Tibial artery (tissue), 4 donors: ENCODE data around the gene ABR.

ENCODE experiments used
- DNase-seq, 2 donors: peaks; one replicate each; pipeline ENCODE4 v3.0.0-alpha.2; 2019
- H3K27ac ChIP-seq, 2 donors: fragments of 200-600 bp; sonication (generic) in 1 of 2; 1 replicate in 1 of 2; 2 replicates in 1 of 2; pipeline ENCODE4 v1.5.1; 2018 to 2019; ENCODE audit warnings: mild to moderate bottlenecking in 1 of 2
- H3K27me3 ChIP-seq, 2 donors: fragments of 200-600 bp; sonication (generic) in 1 of 2; one replicate each; pipeline versions ENCODE4 v1.5.1 to v1.6.0; 2016 to 2019
- H3K36me3 ChIP-seq, 3 donors: fragments of 200-600 bp; sonication (generic) in 2 of 3; one replicate each; pipeline ENCODE4 v1.5.1; 2016 to 2019; ENCODE audit warnings: mild to moderate bottlenecking in 2 of 3
- H3K4me1 ChIP-seq, 4 donors: fragments of 200-600 bp; sonication (generic) in 2 of 4; 1 replicate in 3 of 4; 2 replicates in 1 of 4; pipeline ENCODE4 v1.5.1; 2016 to 2019
- H3K4me3 ChIP-seq, 2 donors: fragments of 200-600 bp; sonication (generic) in 1 of 2; 1 replicate in 1 of 2; 2 replicates in 1 of 2; pipeline ENCODE4 v1.5.1; 2018 to 2019; ENCODE audit warnings: mild to moderate bottlenecking in 2 of 2
- H3K9me3 ChIP-seq, 3 donors: fragments of 200-600 bp; sonication (generic) in 1 of 3; one replicate each; pipeline ENCODE4 v1.5.1; 2016 to 2019
- CTCF ChIP-seq, 2 experiments: fragments of 200-600 bp in 1 of 2; fragments of 450-650 bp in 1 of 2; IDR thresholded peaks; one replicate each; pipeline ENCODE4 v1.5.1; 2017 to 2019; ENCODE audit warnings: antibody characterized with exemption in 2 of 2, mild to moderate bottlenecking in 1 of 2, moderate library complexity in 1 of 2
- intact Hi-C: fragments of 100-400 bp; cut with DNase I; formaldehyde crosslinking; loops from one replicate; pipeline ENCODE4 v1.15.0; 2023; ENCODE audit warnings: low total_unique reads

The ABR gene

GRCh38 chr17:1173432-1174262 is 6.1 kb downstream of the ABR start:
- Histone ChIP-seq H3K9me3 (no peaks in the 10 kb centered on the region), H3K27me3 (no peaks in the 10 kb centered on the region), H3K4me1 (peaks cover 5 to 24% (median 19%) of the 10 kb centered on the region in 4 donors), H3K36me3 (peaks cover 0 to 4% (median 0%) of the 10 kb centered on the region in 3 donors), H3K27ac (no peak overlapping the region), H3K4me3 (no peak overlapping the region)
- no peak for TF ChIP-seq CTCF (IDR thresholded peaks at IDR 0.05)
- intact Hi-C loops, result no loop called here
- no peak for DNase-seq

DNA sequence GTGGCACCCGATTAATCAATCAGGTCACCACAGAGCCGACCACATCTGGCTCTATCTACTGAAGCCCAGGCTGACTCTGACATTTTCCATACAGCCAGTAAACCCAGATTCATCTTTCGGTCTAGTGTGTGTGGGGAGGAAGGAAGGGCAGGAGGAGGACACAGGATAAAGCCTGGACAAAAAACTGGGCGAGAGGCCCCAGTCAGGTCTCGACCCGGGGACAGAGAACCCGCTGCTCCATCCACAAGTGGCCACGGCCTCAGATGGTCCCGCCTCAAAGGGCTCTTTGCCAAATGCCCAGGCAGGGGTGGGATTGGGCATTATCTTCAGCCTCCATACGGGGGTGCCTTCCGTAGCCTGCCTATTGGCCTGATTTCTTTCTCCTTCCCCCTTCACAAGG is 7.8 kb downstream of the ABR start:
- TF ChIP-seq CTCF (IDR thresholded peaks at IDR 0.05), result no peak

GRCh38 chr17:1170739-1171138 is 9.0 kb downstream of the ABR start:
- Histone ChIP-seq H3K9me3 (no peaks in the 10 kb centered on the region), H3K27me3 (no peaks in the 10 kb centered on the region), H3K27ac (no peak overlapping the region), H3K4me1 (peaks cover 0 to 9% (median 0%) of the 10 kb centered on the region in 4 donors), H3K4me3 (no peak overlapping the region), H3K36me3 (peaks cover 0 to 14% (median 0%) of the 10 kb centered on the region in 3 donors)
- no peak for TF ChIP-seq CTCF (IDR thresholded peaks at IDR 0.05)
- DNase-seq, result no peak
- intact Hi-C loops, result no loop called here

More for the DNA sequence above, 7.8 kb downstream of the ABR start:
- intact Hi-C loops, result no loop called here
- H3K9me3 ChIP-seq, result no peaks in the 10 kb centered on the region
- no peak overlapping the region for H3K4me3 ChIP-seq
- no peaks in the 10 kb centered on the region for H3K27me3 ChIP-seq
- peaks cover 0 to 4% (median 0%) of the 10 kb centered on the region in 3 donors for H3K36me3 ChIP-seq
- H3K27ac ChIP-seq, result no peak overlapping the region
- H3K4me1 ChIP-seq, result peaks cover 0 to 11% (median 3%) of the 10 kb centered on the region in 4 donors
- no peak for DNase-seq

- H3K9me3 ChIP-seq, result no peaks in the 10 kb centered on the region
- no peak for DNase-seq
- no peak overlapping the region for H3K4me3 ChIP-seq
- peaks cover 0 to 9% (median 0%) of the 10 kb centered on the region in 4 donors for H3K4me1 ChIP-seq
- TF ChIP-seq CTCF (IDR thresholded peaks at IDR 0.05), result no peak
- H3K27ac ChIP-seq, result no peak overlapping the region
- H3K27me3 ChIP-seq, result no peaks in the 10 kb centered on the region
- intact Hi-C loops, result no loop called here
- peaks cover 0 to 10% (median 0%) of the 10 kb centered on the region in 3 donors for H3K36me3 ChIP-seq
These were observed 9.9 kb downstream of the ABR start for GRCh38 chr17:1169929-1170312.

GRCh38 chr17:1169221-1169928 is 10.4 kb downstream of the ABR start:
- intact Hi-C loops, result no loop called here
- TF ChIP-seq CTCF (IDR thresholded peaks at IDR 0.05), result no peak
- DNase-seq, result no peak

More at GRCh38 chr17:1169221-1169928, 10.4 kb downstream of the ABR start:
- H3K36me3 ChIP-seq, result peaks cover 0 to 10% (median 0%) of the 10 kb centered on the region in 3 donors
- no peaks in the 10 kb centered on the region for H3K27me3 ChIP-seq
- H3K4me3 ChIP-seq, result no peak overlapping the region
- peaks cover 0 to 9% (median 0%) of the 10 kb centered on the region in 4 donors for H3K4me1 ChIP-seq
- H3K27ac ChIP-seq, result no peak overlapping the region
- no peaks in the 10 kb centered on the region for H3K9me3 ChIP-seq
